K562 (cell line): ENCODE measurements around the gene FGF12. TPM values are rescaled to one million over a fixed set of nuclear protein-coding genes. Genes with fewer than 3 reads are reported as not detected.

Experiments used
- ATAC-seq: fragments of 200-7000 bp; cut with Tn5 transposase; 3 replicates; pipeline ENCODE4 v1.9.1; 2020; ENCODE audit warnings: moderate library complexity
- BruUV-seq: library from RNA; stranded (reverse); fragments of 400-500 nt; replicated peaks from 2 replicates; lab custom pipeline; 2021; lab: Mats Ljungman, UMichigan
- CTCF ChIA-PET: fragments of 300-600 bp; formaldehyde crosslinking; extraction: SDS; loops from one replicate; lab custom pipeline; 2021; ENCODE audit warnings: low intra/inter-chr PET ratio; lab: Yijun Ruan, JAX
- POLR2A ChIA-PET: fragments of 300-600, 350-650 bp; sonication (Branson Sonifier 250); formaldehyde crosslinking; extraction: SDS; loops from one replicate; lab custom pipeline; 2021; ENCODE audit warnings: antibody characterized with exemption, inconsistent platforms; lab: Yijun Ruan, JAX
- DNase-seq, 4 experiments: peaks; one replicate each; pipeline versions ENCODE4 v3.0.0 to v3.0.0-alpha.2; 2011 to 2018; ENCODE audit warnings: low spot score in 3 of 4, mixed read lengths in 3 of 4; ENCODE audit errors: extremely low read depth in 1 of 4
- FAIRE-seq: peaks from 2 replicates; lab custom pipeline; 2011; peaks lifted over from hg19 to GRCh38; lab: Jason Lieb, UNC
- H2AFZ ChIP-seq: 2 replicates; pipeline ENCODE4 v1.6.0; 2011; ENCODE audit warnings: low read depth, low read length, control low read depth, inconsistent platforms
- H3K27ac ChIP-seq: fragments of 200-600 bp; 3 replicates; pipeline ENCODE4 v1.8.0; 2011; ENCODE audit warnings: low read depth, mild to moderate bottlenecking, control low read depth, inconsistent platforms, low read length, moderate library complexity, mixed read lengths; ENCODE audit errors: extremely low read depth
- H3K27me3 ChIP-seq, 2 experiments: fragments of 300-600 bp in 1 of 2; 2 replicates in 1 of 2; 3 replicates in 1 of 2; pipeline versions ENCODE4 v1.6.0 to v1.8.0; 2011; ENCODE audit warnings: inconsistent platforms in 2 of 2, low read length in 2 of 2, mild to moderate bottlenecking in 1 of 2, mixed read lengths in 1 of 2, moderate library complexity in 1 of 2; ENCODE audit not compliant: control insufficient read depth in 2 of 2, insufficient read depth in 2 of 2
- H3K36me3 ChIP-seq: fragments of 300-600 bp; 3 replicates; pipeline ENCODE4 v1.8.0; 2011; ENCODE audit warnings: mild to moderate bottlenecking, low read length, inconsistent platforms; ENCODE audit not compliant: control insufficient read depth, insufficient read depth
- H3K4me1 ChIP-seq, 2 experiments: fragments of 200-600 bp in 1 of 2; replicated peaks in 1 of 2; 2 replicates in 1 of 2; 3 replicates in 1 of 2; pipeline versions ENCODE4 v1.5.1 to v1.8.0; 2011; ENCODE audit warnings: inconsistent platforms in 2 of 2, low read length in 2 of 2, mild to moderate bottlenecking in 1 of 2, mixed read lengths in 1 of 2, moderate library complexity in 1 of 2; ENCODE audit not compliant: control insufficient read depth in 2 of 2, insufficient read depth in 2 of 2
- H3K4me2 ChIP-seq: 2 replicates; pipeline ENCODE4 v1.6.1; 2011; ENCODE audit warnings: low read length, control low read depth, inconsistent platforms, mixed read lengths; ENCODE audit not compliant: insufficient read depth
- H3K4me3 ChIP-seq: fragments of 200-600 bp; sonication (generic), shearing (Covaris generic); 2 replicates; pipeline ENCODE4 v1.5.1; 2016; ENCODE audit warnings: control low read depth, inconsistent platforms
- H3K79me2 ChIP-seq: fragments of 200-600 bp; 3 replicates; pipeline ENCODE4 v1.8.0; 2011; ENCODE audit warnings: low read length, inconsistent platforms; ENCODE audit not compliant: control insufficient read depth, insufficient read depth
- H3K9ac ChIP-seq, 2 experiments: 2 replicates each; pipeline versions ENCODE4 v1.6.0 to v1.6.1; 2011; ENCODE audit warnings: low read depth in 2 of 2, low read length in 2 of 2, control low read depth in 1 of 2, inconsistent platforms in 1 of 2, mild to moderate bottlenecking in 1 of 2, mixed read lengths in 1 of 2; ENCODE audit not compliant: insufficient read depth in 1 of 2
- H3K9me1 ChIP-seq: one replicate; pipeline ENCODE4 v1.6.0; 2011; ENCODE audit warnings: inconsistent platforms, mild to moderate bottlenecking, low read length, moderate library complexity; ENCODE audit not compliant: control insufficient read depth, insufficient read depth
- H3K9me3 ChIP-seq: replicated peaks from 2 replicates; pipeline ENCODE4 v1.5.1; 2011; ENCODE audit warnings: low read depth, low read length, inconsistent platforms; ENCODE audit not compliant: control insufficient read depth, insufficient read depth
- H4K20me1 ChIP-seq: replicated peaks from 2 replicates; pipeline ENCODE4 v1.6.1; 2011; ENCODE audit warnings: low read length, inconsistent platforms, mixed read lengths; ENCODE audit not compliant: control insufficient read depth, insufficient read depth
- BHLHE40 ChIP-seq: IDR thresholded peaks from 2 replicates; pipeline ENCODE4 v1.6.1; 2011; ENCODE audit warnings: low read length, improper control_type of control experiment
- EZH2 ChIP-seq: IDR thresholded peaks from 2 replicates; pipeline ENCODE4 v1.6.1; 2012; ENCODE audit warnings: low read depth, mild to moderate bottlenecking, inconsistent platforms, low read length, borderline replicate concordance
- FOXP1 ChIP-seq: sonication (generic); formaldehyde crosslinking; IDR thresholded peaks from 2 replicates; pipeline ENCODE4 v1.8.0; 2022; ENCODE audit warnings: mild to moderate bottlenecking, missing genetic modification reagents
- KLF6 ChIP-seq: fragments of 250-450 bp; sonication (Bioruptor Pico); IDR thresholded peaks from 2 replicates; pipeline ENCODE4 v1.4.0; 2020; ENCODE audit warnings: mild to moderate bottlenecking, moderate library complexity, borderline replicate concordance
- MED1 ChIP-seq: sonication (generic); formaldehyde crosslinking; IDR thresholded peaks from 2 replicates; pipeline ENCODE4 v1.8.1; 2023; ENCODE audit warnings: missing genetic modification reagents, borderline replicate concordance
- PHB2 ChIP-seq: fragments of 450-650 bp; IDR thresholded peaks from 2 replicates; pipeline ENCODE4 v1.6.1; 2017; ENCODE audit warnings: low read depth
- SMC3 ChIP-seq: conservative IDR thresholded peaks from 2 replicates; pipeline ENCODE4 v1.6.1; 2011; ENCODE audit warnings: low read depth, low read length, improper control_type of control experiment; ENCODE audit not compliant: insufficient read depth
- TCF7 ChIP-seq: sonication (generic); IDR thresholded peaks from 2 replicates; pipeline ENCODE4 v1.6.1; 2016; ENCODE audit warnings: antibody characterized with exemption, borderline replicate concordance
- ZC3H8 ChIP-seq: fragments of 450-650 bp; IDR thresholded peaks from 2 replicates; pipeline ENCODE4 v1.6.1; 2017
- ZNF212 ChIP-seq: fragments of 450-650 bp; formaldehyde crosslinking; IDR thresholded peaks from 2 replicates; pipeline ENCODE4 v1.4.0; 2020; ENCODE audit warnings: mild to moderate bottlenecking
- ZNF217 ChIP-seq: sonication (generic); formaldehyde crosslinking; IDR thresholded peaks from 2 replicates; pipeline ENCODE4 v1.8.0; 2022; ENCODE audit warnings: mild to moderate bottlenecking, missing genetic modification reagents
- WGBS: fragments of 100-300 bp; shearing (Covaris generic); methylation state at CpG from one replicate; pipeline ENCODE4 v1.1.6; 2016; ENCODE audit warnings: low coverage, mixed read lengths; ENCODE audit not compliant: insufficient coverage; ENCODE audit errors: missing lambda C conversion rate; 5-methylcytosine and 5-hydroxymethylcytosine counted together
- in situ Hi-C: fragments of 300-500 bp; cut with MboI; formaldehyde crosslinking; loops from 4 replicates; pipeline ENCODE4 v1.15.0; 2018; ENCODE audit warnings: inconsistent platforms, mixed read lengths
- intact Hi-C: fragments of 100-400 bp; cut with micrococcal nuclease; formaldehyde crosslinking; loops from 2 replicates; pipeline ENCODE4 v1.14.2; 2022
- polyA plus RNA-seq, 8 experiments: library from polyadenylated mRNA; depleted of rRNA in 4 of 8; stranded (reverse) in 5 of 8; unstranded in 3 of 8; fragments of >200 nt; fragmentation: Nextera tagmentation in 2 of 8; fragmentation: Illumina TruSeq in 1 of 8; extraction: Ambion mirVana in 2 of 8; extraction: Trizol in 1 of 8; gene quantifications; 2 replicates each; pipeline versions ENCODE4 v1.2.1 to v1.2.3, GENCODE V29; 2011 to 2014; ENCODE audit warnings: inconsistent platforms in 1 of 8, missing spikeins in 1 of 8
- total RNA-seq, 7 experiments: library from RNA; depleted of rRNA in 6 of 7; stranded (reverse); fragments of >200 nt in 6 of 7; fragmentation: Illumina TruSeq in 2 of 7; extraction: Trizol in 2 of 7; gene quantifications; 2 replicates each; pipeline versions ENCODE4 v1.2.1 to v1.2.3, GENCODE V29; 2011 to 2021; ENCODE audit warnings: low replicate concordance in 1 of 7
- TF ChIP-seq, protein P1 (sequence below), 2 experiments: fragments of 150-350 bp in 1 of 2; IDR thresholded peaks; 2 replicates each; pipeline ENCODE4 v1.6.1; 2012 to 2016; ENCODE audit warnings: low read depth in 2 of 2, low read length in 2 of 2, mild to moderate bottlenecking in 1 of 2, moderate library complexity in 1 of 2
- TF ChIP-seq, protein P2 (sequence below): fragments of 200-800 bp; sonication (Bioruptor generic); IDR thresholded peaks from 2 replicates; pipeline ENCODE4 v1.6.1; 2017; ENCODE audit warnings: missing genetic modification characterization, missing compliant biosample characterization

FGF12 gene
- total and polyA plus RNA-seq, 9 of the 15 experiments (the other 6 are each of a cell fraction or from before 2014, with no cell fraction given): not detected

DNA sequence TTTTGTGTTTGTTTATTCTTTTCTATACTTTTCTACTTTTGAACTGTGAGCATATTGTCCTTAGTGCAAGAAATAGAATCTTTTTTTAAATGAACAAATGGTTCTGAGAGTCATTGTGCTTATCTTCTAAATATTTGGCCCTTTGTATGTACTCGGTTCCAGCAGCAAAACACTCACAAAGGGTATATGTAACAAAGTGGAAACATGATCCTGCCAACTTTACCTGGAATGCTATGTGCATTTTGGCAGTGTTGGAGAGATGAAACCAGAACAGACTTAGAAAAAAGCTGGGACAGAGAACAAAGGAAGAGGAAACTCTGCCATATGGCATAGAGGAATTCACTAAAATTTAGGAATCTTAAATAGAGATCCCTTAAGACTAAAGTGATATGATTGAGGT is 150.1 kb downstream of the FGF12 start:
- ChIA-PET CTCF (no interaction called here), POLR2A (no interaction called here)
- H3K36me3 ChIP-seq: no peaks in the 10 kb centered on the region
- no TSS peak for BruUV-seq
- no peak overlapping the region for H3K9ac ChIP-seq
- DNase-seq (no peak), ATAC-seq (no peak), FAIRE-seq (no peak)
- H3K79me2 ChIP-seq: no peaks in the 10 kb centered on the region
- no peaks in the 10 kb centered on the region for H4K20me1 ChIP-seq
- intact Hi-C loops (no loop called here), in situ Hi-C loops (no loop called here)
- TF ChIP-seq BHLHE40 (no peak), EZH2 (no peak), MED1 (no peak), ZC3H8 (no peak), KLF6 (CRISPR knock-in tag) (no peak), FOXP1 (no peak), ZNF217 (CRISPR knock-in tag) (no peak), ZNF212 (CRISPR knock-in tag) (no peak), SMC3 (no peak), PHB2 (no peak), TCF7 (no peak)
- TF ChIP-seq, protein P1, sequence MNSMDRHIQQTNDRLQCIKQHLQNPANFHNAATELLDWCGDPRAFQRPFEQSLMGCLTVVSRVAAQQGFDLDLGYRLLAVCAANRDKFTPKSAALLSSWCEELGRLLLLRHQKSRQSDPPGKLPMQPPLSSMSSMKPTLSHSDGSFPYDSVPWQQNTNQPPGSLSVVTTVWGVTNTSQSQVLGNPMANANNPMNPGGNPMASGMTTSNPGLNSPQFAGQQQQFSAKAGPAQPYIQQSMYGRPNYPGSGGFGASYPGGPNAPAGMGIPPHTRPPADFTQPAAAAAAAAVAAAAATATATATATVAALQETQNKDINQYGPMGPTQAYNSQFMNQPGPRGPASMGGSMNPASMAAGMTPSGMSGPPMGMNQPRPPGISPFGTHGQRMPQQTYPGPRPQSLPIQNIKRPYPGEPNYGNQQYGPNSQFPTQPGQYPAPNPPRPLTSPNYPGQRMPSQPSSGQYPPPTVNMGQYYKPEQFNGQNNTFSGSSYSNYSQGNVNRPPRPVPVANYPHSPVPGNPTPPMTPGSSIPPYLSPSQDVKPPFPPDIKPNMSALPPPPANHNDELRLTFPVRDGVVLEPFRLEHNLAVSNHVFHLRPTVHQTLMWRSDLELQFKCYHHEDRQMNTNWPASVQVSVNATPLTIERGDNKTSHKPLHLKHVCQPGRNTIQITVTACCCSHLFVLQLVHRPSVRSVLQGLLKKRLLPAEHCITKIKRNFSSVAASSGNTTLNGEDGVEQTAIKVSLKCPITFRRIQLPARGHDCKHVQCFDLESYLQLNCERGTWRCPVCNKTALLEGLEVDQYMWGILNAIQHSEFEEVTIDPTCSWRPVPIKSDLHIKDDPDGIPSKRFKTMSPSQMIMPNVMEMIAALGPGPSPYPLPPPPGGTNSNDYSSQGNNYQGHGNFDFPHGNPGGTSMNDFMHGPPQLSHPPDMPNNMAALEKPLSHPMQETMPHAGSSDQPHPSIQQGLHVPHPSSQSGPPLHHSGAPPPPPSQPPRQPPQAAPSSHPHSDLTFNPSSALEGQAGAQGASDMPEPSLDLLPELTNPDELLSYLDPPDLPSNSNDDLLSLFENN (IDR thresholded peaks at IDR 0.05; ENCODE audit: low read depth in 2 of 2, low read length in 2 of 2): no peak
- TF ChIP-seq, protein P2, sequence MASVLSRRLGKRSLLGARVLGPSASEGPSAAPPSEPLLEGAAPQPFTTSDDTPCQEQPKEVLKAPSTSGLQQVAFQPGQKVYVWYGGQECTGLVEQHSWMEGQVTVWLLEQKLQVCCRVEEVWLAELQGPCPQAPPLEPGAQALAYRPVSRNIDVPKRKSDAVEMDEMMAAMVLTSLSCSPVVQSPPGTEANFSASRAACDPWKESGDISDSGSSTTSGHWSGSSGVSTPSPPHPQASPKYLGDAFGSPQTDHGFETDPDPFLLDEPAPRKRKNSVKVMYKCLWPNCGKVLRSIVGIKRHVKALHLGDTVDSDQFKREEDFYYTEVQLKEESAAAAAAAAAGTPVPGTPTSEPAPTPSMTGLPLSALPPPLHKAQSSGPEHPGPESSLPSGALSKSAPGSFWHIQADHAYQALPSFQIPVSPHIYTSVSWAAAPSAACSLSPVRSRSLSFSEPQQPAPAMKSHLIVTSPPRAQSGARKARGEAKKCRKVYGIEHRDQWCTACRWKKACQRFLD (CRISPR knock-in tag): no peak
- H3K4me1 ChIP-seq: no peaks in the 10 kb centered on the region
- H3K4me3 ChIP-seq: no peak overlapping the region
- no peak overlapping the region for H3K27ac ChIP-seq
- WGBS: 0% methylated on average over 1 of the region's 1 CpG
- no peak overlapping the region for H2AFZ ChIP-seq
- no peaks in the 10 kb centered on the region for H3K27me3 ChIP-seq
- no peak overlapping the region for H3K4me2 ChIP-seq
- no peaks in the 10 kb centered on the region for H3K9me1 ChIP-seq
- no peaks in the 10 kb centered on the region for H3K9me3 ChIP-seq
